SK-N-SH (cell line): Measurements from ENCODE around the gene YDJC. TPM values are rescaled to one million over a fixed set of nuclear protein-coding genes. Genes with fewer than 3 reads are reported as not detected.

ENCODE experiments used
- CTCF ChIA-PET: fragments of 300-600, 350-600 bp; formaldehyde crosslinking; extraction: SDS; loops from one replicate; lab custom pipeline; 2021; lab: Yijun Ruan, JAX
- POLR2A ChIA-PET: fragments of 350-600 bp; sonication (Branson Sonifier 250); formaldehyde crosslinking; extraction: SDS; loops from one replicate; lab custom pipeline; 2020; ENCODE audit warnings: antibody characterized with exemption, inconsistent platforms; lab: Yijun Ruan, JAX
- DNase-seq: peaks from one replicate; pipeline ENCODE4 v3.0.0; 2012
- H2AFZ ChIP-seq: fragments of 200-600 bp; sonication (generic); 2 replicates; pipeline ENCODE4 v1.8.1; 2016; ENCODE audit warnings: antibody characterized with exemption, mild to moderate bottlenecking, low read depth
- H3F3A ChIP-seq: fragments of 200-600 bp; sonication (generic); replicated peaks from 2 replicates; pipeline ENCODE3; 2016; ENCODE audit warnings: antibody characterized with exemption, mild to moderate bottlenecking; ENCODE audit not compliant: insufficient read depth
- H3K27ac ChIP-seq, 2 experiments: fragments of 200-500 bp in 1 of 2; fragments of 200-600 bp in 1 of 2; sonication (Bioruptor generic) in 1 of 2; sonication (generic), shearing (Covaris generic) in 1 of 2; 2 replicates each; pipeline versions ENCODE4 v1.5.1 to v1.6.1; 2014 to 2016; ENCODE audit warnings: low read depth in 2 of 2, inconsistent platforms in 1 of 2, low read length in 1 of 2, mild to moderate bottlenecking in 1 of 2, mixed read lengths in 1 of 2
- H3K27me3 ChIP-seq: fragments of 200-600 bp; sonication (generic), shearing (Covaris generic); 2 replicates; pipeline ENCODE4 v1.6.1; 2016; ENCODE audit warnings: mixed run types; ENCODE audit not compliant: insufficient read depth
- H3K36me3 ChIP-seq, 2 experiments: fragments of 200-500 bp in 1 of 2; fragments of 200-600 bp in 1 of 2; sonication (Bioruptor generic) in 1 of 2; sonication (generic) in 1 of 2; replicated peaks in 1 of 2; 2 replicates each; pipeline versions ENCODE3 to v1.5.1; 2014 to 2016; ENCODE audit warnings: low read length in 1 of 2, mild to moderate bottlenecking in 1 of 2; ENCODE audit not compliant: insufficient read depth in 2 of 2, control insufficient read depth in 1 of 2
- H3K4me1 ChIP-seq, 2 experiments: fragments of 200-500 bp in 1 of 2; fragments of 200-600 bp in 1 of 2; sonication (Bioruptor generic) in 1 of 2; sonication (generic), shearing (Covaris generic) in 1 of 2; 2 replicates each; pipeline versions ENCODE4 v1.5.1 to v1.6.1; 2014 to 2016; ENCODE audit warnings: low read depth in 1 of 2, low read length in 1 of 2, mixed run types in 1 of 2; ENCODE audit not compliant: insufficient read depth in 2 of 2, control insufficient read depth in 1 of 2
- H3K4me2 ChIP-seq: fragments of 200-600 bp; sonication (generic), shearing (Covaris generic); 2 replicates; pipeline ENCODE4 v1.6.1; 2017; ENCODE audit warnings: mixed run types
- H3K4me3 ChIP-seq, 2 experiments: fragments of 200-500 bp in 1 of 2; fragments of 200-600 bp in 1 of 2; sonication (Bioruptor generic) in 1 of 2; sonication (generic), shearing (Covaris generic) in 1 of 2; 2 replicates each; pipeline versions ENCODE4 v1.5.1 to v1.8.1; 2014 to 2016; ENCODE audit warnings: low read depth in 2 of 2, inconsistent platforms in 1 of 2, low read length in 1 of 2, mild to moderate bottlenecking in 1 of 2, mixed read lengths in 1 of 2, moderate library complexity in 1 of 2
- H3K79me2 ChIP-seq: fragments of 200-600 bp; sonication (generic); 2 replicates; pipeline ENCODE4 v1.8.1; 2017; ENCODE audit warnings: mild to moderate bottlenecking; ENCODE audit not compliant: insufficient read depth
- H3K9ac ChIP-seq: fragments of 200-600 bp; sonication (generic); 2 replicates; pipeline ENCODE4 v1.6.1; 2017; ENCODE audit warnings: mixed run types
- H3K9me2 ChIP-seq: fragments of 200-600 bp; sonication (generic); 2 replicates; pipeline ENCODE4 v1.6.1; 2017; ENCODE audit warnings: mixed run types
- H3K9me3 ChIP-seq: fragments of 200-600 bp; sonication (generic); 2 replicates; pipeline ENCODE4 v1.6.1; 2017; ENCODE audit warnings: mixed run types, mild to moderate bottlenecking, moderate library complexity
- H4K20me1 ChIP-seq: fragments of 200-600 bp; sonication (generic); 2 replicates; pipeline ENCODE4 v1.6.1; 2017; ENCODE audit warnings: mild to moderate bottlenecking, mixed run types; ENCODE audit not compliant: insufficient read depth
- CHD2 ChIP-seq: fragments of 150-350 bp; IDR thresholded peaks from 2 replicates; pipeline ENCODE4 v1.6.1; 2018; ENCODE audit warnings: low read length; ENCODE audit not compliant: partially characterized antibody
- CTCF ChIP-seq: fragments of 200-600 bp; sonication (generic); IDR thresholded peaks from 2 replicates; pipeline ENCODE4 v1.6.1; 2017; ENCODE audit warnings: antibody characterized with exemption, mild to moderate bottlenecking, moderate library complexity
- ELF1 ChIP-seq: IDR thresholded peaks from 2 replicates; pipeline ENCODE4 v1.4.0; 2012
- EP300 ChIP-seq, 2 experiments: IDR thresholded peaks; 2 replicates each; pipeline versions ENCODE4 v1.4.0 to v1.6.1; 2012; ENCODE audit warnings: borderline replicate concordance in 1 of 2, low read depth in 1 of 2, low read length in 1 of 2
- FOXJ3 ChIP-seq: sonication (generic); formaldehyde crosslinking; IDR thresholded peaks from 2 replicates; pipeline ENCODE4 v1.5.1; 2020; ENCODE audit warnings: mild to moderate bottlenecking, missing genetic modification reagents
- FOXM1 ChIP-seq: IDR thresholded peaks from 2 replicates; pipeline ENCODE4 v1.4.0; 2012; ENCODE audit warnings: low read depth, mild to moderate bottlenecking
- MXI1 ChIP-seq: IDR thresholded peaks from 2 replicates; pipeline ENCODE4 v1.6.1; 2012; ENCODE audit warnings: mild to moderate bottlenecking, low read depth, low read length, improper control_type of control experiment
- NRF1 ChIP-seq: IDR thresholded peaks from 2 replicates; pipeline ENCODE4 v1.6.1; 2012; ENCODE audit warnings: low read depth, mild to moderate bottlenecking, low read length
- PBX3 ChIP-seq: IDR thresholded peaks from 2 replicates; pipeline ENCODE4; 2012
- POLR2AphosphoS5 ChIP-seq: IDR thresholded peaks from 2 replicates; pipeline ENCODE4 v1.6.1; 2012; ENCODE audit warnings: low read depth, low read length
- TCF12 ChIP-seq: IDR thresholded peaks from 2 replicates; pipeline ENCODE4 v1.4.0; 2012
- WGBS: methylation state at CpG from one replicate; pipeline ENCODE4 v1.1.6; 2017; ENCODE audit warnings: low lambda C conversion rate; 5-methylcytosine and 5-hydroxymethylcytosine counted together
- polyA plus RNA-seq, 3 experiments: library from polyadenylated mRNA; depleted of rRNA; stranded (reverse); fragments of >200 nt; gene quantifications; 2 replicates each; pipeline ENCODE4 v1.2.3, GENCODE V29; 2012
- TF ChIP-seq, protein P1 (sequence below): fragments of 150-350 bp; IDR thresholded peaks from 2 replicates; pipeline ENCODE4 v1.6.1; 2016; ENCODE audit warnings: mild to moderate bottlenecking, low read depth, low read length
- TF ChIP-seq, protein P2 (sequence below): IDR thresholded peaks from 2 replicates; pipeline ENCODE4 v1.4.0; 2012; ENCODE audit warnings: low read depth, borderline replicate concordance
- TF ChIP-seq, protein P3 (sequence below): IDR thresholded peaks from 2 replicates; pipeline ENCODE4 v1.4.0; 2012; ENCODE audit warnings: low read depth

The YDJC gene
- polyA plus RNA-seq, 1 of the 3 experiments (the other 2 are of a cell fraction): 37.4 TPM

DNA sequence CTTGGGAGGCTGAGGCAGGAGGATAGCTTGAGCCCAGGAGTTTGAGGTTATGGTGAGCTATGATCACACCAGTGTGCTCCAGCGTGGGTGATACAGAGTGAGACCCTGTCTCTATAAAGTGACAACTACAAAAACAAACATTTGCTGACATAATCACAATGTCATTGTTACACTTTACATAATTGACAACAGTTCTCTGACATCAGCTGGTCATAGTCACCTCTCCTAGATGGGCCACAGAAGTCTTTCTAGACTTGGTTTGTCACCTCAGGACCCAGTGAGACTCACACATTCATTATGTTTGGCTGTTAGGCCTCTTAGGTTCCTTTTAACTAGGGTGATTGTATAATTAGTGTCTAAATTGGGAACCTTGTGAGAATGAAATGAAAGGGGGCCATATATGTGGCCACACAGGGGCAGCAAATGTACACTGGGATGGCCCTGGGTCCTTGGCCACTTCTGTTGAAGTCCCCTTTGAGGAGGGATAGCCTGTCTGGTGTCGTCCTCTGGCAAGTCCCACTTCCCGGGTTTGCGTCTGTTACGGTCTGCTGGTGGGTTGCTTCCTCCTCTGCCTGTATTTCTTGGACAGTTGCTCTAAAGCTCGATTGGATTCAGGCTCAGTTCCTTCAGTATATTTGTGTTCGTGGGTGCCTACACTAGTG lies 30.2 kb upstream of the YDJC start (continued):
- TF ChIP-seq, protein P1, sequence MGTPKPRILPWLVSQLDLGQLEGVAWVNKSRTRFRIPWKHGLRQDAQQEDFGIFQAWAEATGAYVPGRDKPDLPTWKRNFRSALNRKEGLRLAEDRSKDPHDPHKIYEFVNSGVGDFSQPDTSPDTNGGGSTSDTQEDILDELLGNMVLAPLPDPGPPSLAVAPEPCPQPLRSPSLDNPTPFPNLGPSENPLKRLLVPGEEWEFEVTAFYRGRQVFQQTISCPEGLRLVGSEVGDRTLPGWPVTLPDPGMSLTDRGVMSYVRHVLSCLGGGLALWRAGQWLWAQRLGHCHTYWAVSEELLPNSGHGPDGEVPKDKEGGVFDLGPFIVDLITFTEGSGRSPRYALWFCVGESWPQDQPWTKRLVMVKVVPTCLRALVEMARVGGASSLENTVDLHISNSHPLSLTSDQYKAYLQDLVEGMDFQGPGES: no peak
- no peak for TF ChIP-seq FOXM1
- TF ChIP-seq, protein P2, sequence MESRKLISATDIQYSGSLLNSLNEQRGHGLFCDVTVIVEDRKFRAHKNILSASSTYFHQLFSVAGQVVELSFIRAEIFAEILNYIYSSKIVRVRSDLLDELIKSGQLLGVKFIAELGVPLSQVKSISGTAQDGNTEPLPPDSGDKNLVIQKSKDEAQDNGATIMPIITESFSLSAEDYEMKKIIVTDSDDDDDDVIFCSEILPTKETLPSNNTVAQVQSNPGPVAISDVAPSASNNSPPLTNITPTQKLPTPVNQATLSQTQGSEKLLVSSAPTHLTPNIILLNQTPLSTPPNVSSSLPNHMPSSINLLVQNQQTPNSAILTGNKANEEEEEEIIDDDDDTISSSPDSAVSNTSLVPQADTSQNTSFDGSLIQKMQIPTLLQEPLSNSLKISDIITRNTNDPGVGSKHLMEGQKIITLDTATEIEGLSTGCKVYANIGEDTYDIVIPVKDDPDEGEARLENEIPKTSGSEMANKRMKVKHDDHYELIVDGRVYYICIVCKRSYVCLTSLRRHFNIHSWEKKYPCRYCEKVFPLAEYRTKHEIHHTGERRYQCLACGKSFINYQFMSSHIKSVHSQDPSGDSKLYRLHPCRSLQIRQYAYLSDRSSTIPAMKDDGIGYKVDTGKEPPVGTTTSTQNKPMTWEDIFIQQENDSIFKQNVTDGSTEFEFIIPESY: no peak
- TF ChIP-seq EP300 (IDR thresholded peaks at IDR 0.05; ENCODE audit: borderline replicate concordance in 1 of 2, low read depth in 1 of 2, low read length in 1 of 2): no peak
- TF ChIP-seq, all 33 proteins: peak for 0

GRCh38 chr22:21657360-21658032 lies 27.7 kb upstream of the YDJC start:
- Histone ChIP-seq H2AFZ (peak overlapping the region; percentile 88; the same call in 1 of the 2 replicates), H3K4me2 (peak overlapping the region; percentile 79), H3K9ac (no peak overlapping the region), H3F3A (peaks cover 22% of the 10 kb centered on the region), H3K9me3 (no peaks in the 10 kb centered on the region), H3K36me3 (peaks cover 0 to 8% of the 10 kb centered on the region in 2 experiments), H4K20me1 (no peaks in the 10 kb centered on the region), H3K9me2 (no peaks in the 10 kb centered on the region), H3K27ac (peak overlapping the region in 1 of 2 experiments; percentile 64; a peak in 1 of 4 replicates), H3K4me3 (peak overlapping the region; percentile 58 to 61), H3K4me1 (peaks cover 0 to 12% of the 10 kb centered on the region in 2 experiments; a peak in 1 of 4 replicates), H3K79me2 (peaks cover 13% of the 10 kb centered on the region), H3K27me3 (no peaks in the 10 kb centered on the region)
- ChIA-PET CTCF (interaction anchor here (0.9 to 2.7 kb wide), 5 partner anchors 11 to 281 kb away, joined by 3 to 12 read pairs (median 4); no protein-coding TSS in a partner anchor), POLR2A (interaction anchor here (0.6 to 0.9 kb wide), 4 partner anchors 9 to 18 kb away, joined by 3 to 6 read pairs (median 5); partner anchors contain the start of gene PPIL2)
- DNase-seq: peak; percentile 95
- WGBS: 7% methylated on average over 5 of the region's 79 CpGs
- 0 out of 2 replicates have a peak, but pooled peaks have one; percentile 36 for TF ChIP-seq FOXJ3 (CRISPR knock-in tag)
- TF ChIP-seq POLR2AphosphoS5: peak; percentile 63; the same call in 1 of the 2 replicates
- TF ChIP-seq, protein P2: no peak
- TF ChIP-seq CTCF: 0 out of 2 replicates have a peak, but pooled peaks have one; percentile 23
- peak; percentile 56; the same call in 1 of the 2 replicates for TF ChIP-seq NRF1
- TF ChIP-seq CHD2: no peak
- TF ChIP-seq ELF1: 0 out of 2 replicates have a peak, but pooled peaks have one; percentile 19
- no peak; the same call in 1 of the 2 replicates for TF ChIP-seq TCF12
- TF ChIP-seq, protein P3, sequence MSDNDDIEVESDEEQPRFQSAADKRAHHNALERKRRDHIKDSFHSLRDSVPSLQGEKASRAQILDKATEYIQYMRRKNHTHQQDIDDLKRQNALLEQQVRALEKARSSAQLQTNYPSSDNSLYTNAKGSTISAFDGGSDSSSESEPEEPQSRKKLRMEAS: peak; percentile 18; the same call in 1 of the 2 replicates
- TF ChIP-seq MXI1: 0 out of 2 replicates have a peak, but pooled peaks have one; percentile 18
- TF ChIP-seq PBX3: peak; percentile 38; the same call in 1 of the 2 replicates
